HEK293 (cell line): Measurements from ENCODE around the gene STIM1.

Source experiments
- CTCF ChIA-PET: fragments of 350-600 bp; formaldehyde crosslinking; extraction: SDS; loops from one replicate; lab custom pipeline; 2021; ENCODE audit warnings: antibody characterized with exemption; lab: Yijun Ruan, JAX
- POLR2A ChIA-PET: fragments of 300-600 bp; formaldehyde crosslinking; extraction: SDS; loops from one replicate; lab custom pipeline; 2020; ENCODE audit warnings: antibody characterized with exemption, inconsistent platforms; lab: Yijun Ruan, JAX
- H3K27ac ChIP-seq: fragments of 200-500 bp; sonication (Bioruptor generic); 2 replicates; pipeline ENCODE4 v1.5.1; 2014; ENCODE audit warnings: low read depth, low read length, control low read depth, inconsistent platforms; ENCODE audit errors: extremely low read depth
- H3K36me3 ChIP-seq, 2 experiments: fragments of 200-500 bp in 1 of 2; sonication (Bioruptor generic) in 1 of 2; 1 replicate in 1 of 2; 2 replicates in 1 of 2; pipeline ENCODE4 v1.5.1; 2014 to 2017; ENCODE audit warnings: inconsistent platforms in 2 of 2, low read length in 2 of 2; ENCODE audit not compliant: control insufficient read depth in 2 of 2, insufficient read depth in 1 of 2
- H3K4me1 ChIP-seq: fragments of 200-500 bp; sonication (Bioruptor generic); 2 replicates; pipeline ENCODE4 v1.5.1; 2014; ENCODE audit warnings: mild to moderate bottlenecking, low read length, inconsistent platforms; ENCODE audit not compliant: control insufficient read depth, insufficient read depth
- H3K4me3 ChIP-seq: 2 replicates; pipeline ENCODE4 v1.5.1; 2011; ENCODE audit warnings: low read depth, mild to moderate bottlenecking, control low read depth, low read length, moderate library complexity
- H3K9me3 ChIP-seq: fragments of 200-500 bp; sonication (Bioruptor generic); 2 replicates; pipeline ENCODE4 v1.5.1; 2014; ENCODE audit warnings: low read depth, low read length, inconsistent platforms; ENCODE audit not compliant: control insufficient read depth, insufficient read depth
- BCL11B ChIP-seq: fragments of 450-650 bp; formaldehyde crosslinking; IDR thresholded peaks from 2 replicates; pipeline ENCODE4 v1.5.1; 2016; ENCODE audit warnings: low read depth, missing biosample characterization, missing genetic modification characterization
- GLI2 ChIP-seq: fragments of 450-650 bp; formaldehyde crosslinking; IDR thresholded peaks from 2 replicates; pipeline ENCODE4; 2017; ENCODE audit warnings: missing biosample characterization, missing genetic modification characterization, low read depth, borderline replicate concordance
- GLI4 ChIP-seq: fragments of 450-650 bp; formaldehyde crosslinking; IDR thresholded peaks from 2 replicates; pipeline ENCODE4 v1.5.1; 2016; ENCODE audit warnings: missing biosample characterization, missing genetic modification characterization
- KLF7 ChIP-seq: fragments of 450-650 bp; formaldehyde crosslinking; IDR thresholded peaks from 2 replicates; pipeline ENCODE4 v1.5.1; 2016; ENCODE audit warnings: missing biosample characterization, missing genetic modification characterization, borderline replicate concordance
- OVOL3 ChIP-seq: fragments of 450-650 bp; formaldehyde crosslinking; IDR thresholded peaks from 2 replicates; pipeline ENCODE4 v1.5.1; 2016; ENCODE audit warnings: missing biosample characterization, missing genetic modification characterization
- SETDB1 ChIP-seq: IDR thresholded peaks from one replicate; pipeline ENCODE4 v1.6.1; 2017; ENCODE audit warnings: mild to moderate bottlenecking, low read length, moderate library complexity, mixed read lengths; ENCODE audit not compliant: insufficient read length
- SP3 ChIP-seq: fragments of 450-650 bp; formaldehyde crosslinking; IDR thresholded peaks from 2 replicates; pipeline ENCODE4 v1.5.1; 2016; ENCODE audit warnings: missing biosample characterization, missing genetic modification characterization
- TRIM28 ChIP-seq: IDR thresholded peaks from 2 replicates; pipeline ENCODE4 v1.6.1; 2011; ENCODE audit warnings: low read length, control low read depth, borderline replicate concordance
- ZBTB17 ChIP-seq: fragments of 450-650 bp; formaldehyde crosslinking; IDR thresholded peaks from 2 replicates; pipeline ENCODE4 v1.5.1; 2016; ENCODE audit warnings: missing biosample characterization, missing genetic modification characterization
- ZBTB8A ChIP-seq: fragments of 450-650 bp; formaldehyde crosslinking; IDR thresholded peaks from 2 replicates; pipeline ENCODE4 v1.5.1; 2016; ENCODE audit warnings: missing biosample characterization, missing genetic modification characterization
- ZFP3 ChIP-seq: fragments of 450-650 bp; formaldehyde crosslinking; IDR thresholded peaks from 2 replicates; pipeline ENCODE4 v1.5.1; 2016; ENCODE audit warnings: low read depth, missing biosample characterization, missing genetic modification characterization
- ZFP69B ChIP-seq: fragments of 450-650 bp; formaldehyde crosslinking; IDR thresholded peaks from 2 replicates; pipeline ENCODE4 v1.5.1; 2016; ENCODE audit warnings: missing biosample characterization, missing genetic modification characterization
- ZIC2 ChIP-seq: fragments of 450-650 bp; formaldehyde crosslinking; IDR thresholded peaks from 2 replicates; pipeline ENCODE4 v1.5.1; 2016; ENCODE audit warnings: missing biosample characterization, missing genetic modification characterization
- ZNF140 ChIP-seq: fragments of 450-650 bp; formaldehyde crosslinking; IDR thresholded peaks from 2 replicates; pipeline ENCODE4 v1.5.1; 2016; ENCODE audit warnings: missing biosample characterization, missing genetic modification characterization
- ZNF184 ChIP-seq: fragments of 450-650 bp; IDR thresholded peaks from 2 replicates; pipeline ENCODE4 v1.5.1; 2018; ENCODE audit warnings: missing biosample characterization, mild to moderate bottlenecking, missing genetic modification characterization
- ZNF202 ChIP-seq: fragments of 450-650 bp; formaldehyde crosslinking; IDR thresholded peaks from 2 replicates; pipeline ENCODE4 v1.5.1; 2016; ENCODE audit warnings: missing biosample characterization, missing genetic modification characterization, borderline replicate concordance
- ZNF221 ChIP-seq: fragments of 450-650 bp; formaldehyde crosslinking; IDR thresholded peaks from 2 replicates; pipeline ENCODE4 v1.5.1; 2017; ENCODE audit warnings: missing biosample characterization, missing genetic modification characterization, borderline replicate concordance
- ZNF223 ChIP-seq: fragments of 450-650 bp; formaldehyde crosslinking; IDR thresholded peaks from 2 replicates; pipeline ENCODE4 v1.5.1; 2016; ENCODE audit warnings: missing biosample characterization, missing genetic modification characterization
- ZNF324 ChIP-seq: fragments of 450-650 bp; formaldehyde crosslinking; IDR thresholded peaks from 2 replicates; pipeline ENCODE4 v1.5.1; 2016; ENCODE audit warnings: missing biosample characterization, missing genetic modification characterization
- ZNF501 ChIP-seq: fragments of 450-650 bp; formaldehyde crosslinking; IDR thresholded peaks from 2 replicates; pipeline ENCODE4 v1.5.1; 2016; ENCODE audit warnings: missing biosample characterization, missing genetic modification characterization
- ZNF544 ChIP-seq: fragments of 450-650 bp; formaldehyde crosslinking; IDR thresholded peaks from 2 replicates; pipeline ENCODE4 v1.5.0; 2017; ENCODE audit warnings: missing biosample characterization, missing genetic modification characterization
- ZNF585B ChIP-seq: fragments of 450-650 bp; formaldehyde crosslinking; IDR thresholded peaks from 2 replicates; pipeline ENCODE4 v1.5.1; 2016; ENCODE audit warnings: missing biosample characterization, missing genetic modification characterization
- ZNF664 ChIP-seq: fragments of 450-650 bp; formaldehyde crosslinking; IDR thresholded peaks from 2 replicates; pipeline ENCODE4 v1.5.1; 2016; ENCODE audit warnings: missing biosample characterization, missing genetic modification characterization
- ZNF670 ChIP-seq: fragments of 450-650 bp; formaldehyde crosslinking; IDR thresholded peaks from 2 replicates; pipeline ENCODE4 v1.5.1; 2016; ENCODE audit warnings: missing biosample characterization, missing genetic modification characterization, low read depth
- ZNF776 ChIP-seq: fragments of 450-650 bp; formaldehyde crosslinking; IDR thresholded peaks from 2 replicates; pipeline ENCODE4 v1.5.0; 2017; ENCODE audit warnings: missing biosample characterization, missing genetic modification characterization, borderline replicate concordance
- TF ChIP-seq, protein P1 (sequence below): fragments of 450-650 bp; formaldehyde crosslinking; IDR thresholded peaks from 2 replicates; pipeline ENCODE4 v1.5.1; 2016; ENCODE audit warnings: missing biosample characterization, missing genetic modification characterization, low read depth
- TF ChIP-seq, protein P2 (sequence below): fragments of 450-650 bp; formaldehyde crosslinking; IDR thresholded peaks from 2 replicates; pipeline ENCODE4 v1.5.1; 2017; ENCODE audit warnings: missing biosample characterization, missing genetic modification characterization
- TF ChIP-seq, protein P3 (sequence below): fragments of 450-650 bp; formaldehyde crosslinking; IDR thresholded peaks from 2 replicates; pipeline ENCODE4 v1.5.1; 2017; ENCODE audit warnings: missing biosample characterization, missing genetic modification characterization

STIM1 gene

DNA sequence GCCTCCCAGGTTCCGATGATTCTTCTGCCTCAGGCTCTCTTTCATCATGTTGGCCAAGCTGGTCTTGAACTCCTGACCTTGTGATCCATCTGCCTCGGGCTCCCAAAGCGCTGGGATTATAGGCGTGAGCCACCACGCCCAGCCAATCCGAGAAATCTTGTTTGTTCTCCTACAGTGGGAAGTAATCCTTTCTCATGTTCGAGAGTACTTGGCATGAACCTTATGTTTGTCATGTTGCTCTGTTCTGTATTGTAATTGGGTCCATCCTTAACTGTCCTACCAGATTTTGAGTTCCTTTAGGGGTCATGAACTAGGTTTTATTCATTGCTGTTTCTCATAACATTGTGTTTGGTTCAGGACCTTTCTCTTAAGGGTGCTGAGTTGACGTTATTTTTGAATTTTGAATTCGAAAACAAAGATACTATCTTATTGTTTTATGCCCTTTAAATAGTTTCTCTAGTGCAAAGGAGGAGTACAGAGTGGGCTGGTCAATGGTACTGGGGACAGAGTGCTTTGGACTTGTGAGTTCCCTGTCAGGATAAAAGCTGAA is 125.7 kb downstream of the STIM1 start:
- ChIA-PET CTCF (interaction anchor here (1.6 kb wide), 1 partner anchor 127 kb away, joined by 5 read pairs; no protein-coding TSS in a partner anchor), POLR2A (no interaction called here)

DNA sequence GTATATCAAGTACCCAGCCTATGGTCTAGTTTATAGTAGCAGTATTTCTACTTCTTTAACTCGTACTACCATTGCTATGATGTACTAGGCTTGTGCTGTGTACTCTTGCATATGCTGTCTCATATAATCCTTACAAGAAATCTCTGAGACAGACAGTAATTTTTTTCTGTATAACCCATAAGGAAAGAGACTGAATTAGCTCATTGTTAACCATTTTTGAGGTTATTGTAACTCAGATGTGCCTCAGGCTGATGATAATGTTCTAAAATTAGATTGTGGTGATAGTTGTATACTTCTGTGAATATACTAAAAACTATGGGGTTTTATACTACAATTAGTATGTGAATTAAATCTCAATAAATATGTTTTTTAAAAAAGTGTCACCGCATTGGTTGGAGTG is 127.0 kb downstream of the STIM1 start:
- CTCF ChIA-PET = interaction anchor here (1.0 kb wide), 1 partner anchor 127 kb away, joined by 7 read pairs; the partner anchor contains the start of gene STIM1

More for the DNA sequence above, 125.7 kb downstream of the STIM1 start:
- no peaks in the 10 kb centered on the region for H3K36me3 ChIP-seq
- no peak overlapping the region for H3K4me3 ChIP-seq
- no peaks in the 10 kb centered on the region for H3K4me1 ChIP-seq
- TF ChIP-seq ZNF501 (tag by site-specific recombination) (no peak), ZNF202 (tag by site-specific recombination) (no peak), ZBTB17 (tag by site-specific recombination) (no peak), GLI2 (tag by site-specific recombination) (no peak), ZIC2 (tag by site-specific recombination) (no peak), ZNF324 (tag by site-specific recombination) (no peak), BCL11B (tag by site-specific recombination) (no peak), ZNF585B (tag by site-specific recombination) (no peak), ZNF776 (tag by site-specific recombination) (no peak), TRIM28 (no peak)
- TF ChIP-seq, protein P1, sequence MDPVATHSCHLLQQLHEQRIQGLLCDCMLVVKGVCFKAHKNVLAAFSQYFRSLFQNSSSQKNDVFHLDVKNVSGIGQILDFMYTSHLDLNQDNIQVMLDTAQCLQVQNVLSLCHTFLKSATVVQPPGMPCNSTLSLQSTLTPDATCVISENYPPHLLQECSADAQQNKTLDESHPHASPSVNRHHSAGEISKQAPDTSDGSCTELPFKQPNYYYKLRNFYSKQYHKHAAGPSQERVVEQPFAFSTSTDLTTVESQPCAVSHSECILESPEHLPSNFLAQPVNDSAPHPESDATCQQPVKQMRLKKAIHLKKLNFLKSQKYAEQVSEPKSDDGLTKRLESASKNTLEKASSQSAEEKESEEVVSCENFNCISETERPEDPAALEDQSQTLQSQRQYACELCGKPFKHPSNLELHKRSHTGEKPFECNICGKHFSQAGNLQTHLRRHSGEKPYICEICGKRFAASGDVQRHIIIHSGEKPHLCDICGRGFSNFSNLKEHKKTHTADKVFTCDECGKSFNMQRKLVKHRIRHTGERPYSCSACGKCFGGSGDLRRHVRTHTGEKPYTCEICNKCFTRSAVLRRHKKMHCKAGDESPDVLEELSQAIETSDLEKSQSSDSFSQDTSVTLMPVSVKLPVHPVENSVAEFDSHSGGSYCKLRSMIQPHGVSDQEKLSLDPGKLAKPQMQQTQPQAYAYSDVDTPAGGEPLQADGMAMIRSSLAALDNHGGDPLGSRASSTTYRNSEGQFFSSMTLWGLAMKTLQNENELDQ (tag by site-specific recombination) = no peak
- H3K9me3 ChIP-seq = no peaks in the 10 kb centered on the region
- H3K27ac ChIP-seq = no peak overlapping the region

DNA sequence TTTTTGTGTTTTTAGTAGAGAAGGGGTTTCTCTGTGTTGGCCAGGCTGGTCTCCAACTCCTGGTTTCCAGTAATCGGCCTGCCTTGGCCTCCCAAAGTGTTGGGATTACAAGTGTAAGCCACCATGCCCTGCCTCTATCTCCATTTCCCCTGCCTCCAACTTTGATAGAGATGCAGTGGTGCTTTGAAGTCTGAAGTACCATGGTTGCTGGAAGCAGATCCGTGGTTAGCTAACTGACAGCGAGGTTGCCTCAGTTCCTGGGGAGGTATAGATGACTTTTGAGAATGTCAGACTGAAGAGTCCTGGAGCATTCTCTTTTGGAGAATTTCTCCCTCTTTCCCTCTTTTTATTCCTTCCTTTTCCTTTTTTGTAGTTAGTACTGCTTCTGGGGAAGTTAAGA is 127.6 kb downstream of the STIM1 start:
- TF ChIP-seq GLI4 (tag by site-specific recombination) (no peak), ZNF184 (tag by site-specific recombination) (no peak), ZNF140 (tag by site-specific recombination) (no peak), OVOL3 (no peak), ZNF501 (tag by site-specific recombination) (no peak), ZNF664 (tag by site-specific recombination) (no peak), ZNF544 (tag by site-specific recombination) (no peak), ZNF223 (tag by site-specific recombination) (no peak), ZFP3 (tag by site-specific recombination) (no peak), ZFP69B (tag by site-specific recombination) (no peak), ZBTB8A (tag by site-specific recombination) (no peak), KLF7 (tag by site-specific recombination) (no peak), ZNF221 (tag by site-specific recombination) (no peak), SP3 (tag by site-specific recombination) (no peak)
- TF ChIP-seq, protein P2, sequence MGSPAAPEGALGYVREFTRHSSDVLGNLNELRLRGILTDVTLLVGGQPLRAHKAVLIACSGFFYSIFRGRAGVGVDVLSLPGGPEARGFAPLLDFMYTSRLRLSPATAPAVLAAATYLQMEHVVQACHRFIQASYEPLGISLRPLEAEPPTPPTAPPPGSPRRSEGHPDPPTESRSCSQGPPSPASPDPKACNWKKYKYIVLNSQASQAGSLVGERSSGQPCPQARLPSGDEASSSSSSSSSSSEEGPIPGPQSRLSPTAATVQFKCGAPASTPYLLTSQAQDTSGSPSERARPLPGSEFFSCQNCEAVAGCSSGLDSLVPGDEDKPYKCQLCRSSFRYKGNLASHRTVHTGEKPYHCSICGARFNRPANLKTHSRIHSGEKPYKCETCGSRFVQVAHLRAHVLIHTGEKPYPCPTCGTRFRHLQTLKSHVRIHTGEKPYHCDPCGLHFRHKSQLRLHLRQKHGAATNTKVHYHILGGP (tag by site-specific recombination) = no peak
- TF ChIP-seq, protein P3, sequence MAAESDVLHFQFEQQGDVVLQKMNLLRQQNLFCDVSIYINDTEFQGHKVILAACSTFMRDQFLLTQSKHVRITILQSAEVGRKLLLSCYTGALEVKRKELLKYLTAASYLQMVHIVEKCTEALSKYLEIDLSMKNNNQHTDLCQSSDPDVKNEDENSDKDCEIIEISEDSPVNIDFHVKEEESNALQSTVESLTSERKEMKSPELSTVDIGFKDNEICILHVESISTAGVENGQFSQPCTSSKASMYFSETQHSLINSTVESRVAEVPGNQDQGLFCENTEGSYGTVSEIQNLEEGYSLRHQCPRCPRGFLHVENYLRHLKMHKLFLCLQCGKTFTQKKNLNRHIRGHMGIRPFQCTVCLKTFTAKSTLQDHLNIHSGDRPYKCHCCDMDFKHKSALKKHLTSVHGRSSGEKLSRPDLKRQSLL (tag by site-specific recombination) = no peak
- ChIA-PET POLR2A (no interaction called here), CTCF (interaction anchor here (1.0 kb wide), 1 partner anchor 128 kb away, joined by 7 read pairs; the partner anchor contains the start of gene STIM1)

More for the DNA sequence above, 127.0 kb downstream of the STIM1 start:
- POLR2A ChIA-PET = no interaction called here
- Histone ChIP-seq H3K4me1 (no peaks in the 10 kb centered on the region), H3K9me3 (no peaks in the 10 kb centered on the region), H3K36me3 (no peaks in the 10 kb centered on the region), H3K4me3 (no peak overlapping the region), H3K27ac (no peak overlapping the region)
- TF ChIP-seq ZNF670 (no peak), SETDB1 (no peak), ZBTB8A (tag by site-specific recombination) (no peak)

More for the DNA sequence above, 127.6 kb downstream of the STIM1 start:
- Histone ChIP-seq H3K36me3 (no peaks in the 10 kb centered on the region), H3K9me3 (no peaks in the 10 kb centered on the region), H3K27ac (no peak overlapping the region), H3K4me3 (no peak overlapping the region), H3K4me1 (no peaks in the 10 kb centered on the region)
